Ovary (tissue), 9 donors: ENCODE results near the gene ADGRA3. TPM values are rescaled to one million over a fixed set of nuclear protein-coding genes. Genes with fewer than 3 reads are reported as not detected.
"Not testable (repeated sequence)": the region's sequence is repeated elsewhere in the genome, so short reads cannot be mapped to it uniquely, and the experiment has no call there.

Source experiments
- DNase-seq, 5 donors: peaks; one replicate each; pipeline ENCODE4 v3.0.0-alpha.2; 2019 to 2020
- H3K27ac ChIP-seq, 2 donors: fragments of 200-600 bp; one replicate each; pipeline versions ENCODE4 v1.5.1 to v1.8.0; 2019 to 2022
- H3K27me3 ChIP-seq: fragments of 200-600 bp; one replicate; pipeline ENCODE4 v1.8.0; 2022
- H3K36me3 ChIP-seq: fragments of 200-600 bp; sonication (generic); one replicate; pipeline ENCODE4 v1.5.1; 2019
- H3K4me1 ChIP-seq: one replicate; pipeline ENCODE4 v1.8.1; 2013; ENCODE audit warnings: mild to moderate bottlenecking, moderate library complexity; ENCODE audit not compliant: insufficient read depth
- H3K4me3 ChIP-seq: fragments of 200-600 bp; sonication (generic); one replicate; pipeline ENCODE4 v1.5.1; 2017
- H3K9me3 ChIP-seq, 2 donors: fragments of 200-600 bp in 1 of 2; sonication (generic) in 1 of 2; one replicate each; pipeline versions ENCODE4 v1.5.1 to v1.8.1; 2013 to 2019; ENCODE audit warnings: mild to moderate bottlenecking in 1 of 2, moderate library complexity in 1 of 2
- CTCF ChIP-seq, 3 donors: fragments of 450-650 bp in 2 of 3; fragments of 200-600 bp in 1 of 3; IDR thresholded peaks; one replicate each; pipeline versions ENCODE4 v1.5.1 to v1.8.0; 2016 to 2022; ENCODE audit warnings: antibody characterized with exemption in 3 of 3, mild to moderate bottlenecking in 1 of 3
- EP300 ChIP-seq: sonication (generic); formaldehyde crosslinking; IDR thresholded peaks from one replicate; pipeline ENCODE4 v1.6.1; 2017; ENCODE audit warnings: antibody characterized with exemption
- POLR2A ChIP-seq: fragments of 450-650 bp; IDR thresholded peaks from one replicate; pipeline ENCODE4 v1.6.1; 2017; ENCODE audit warnings: antibody characterized with exemption, mild to moderate bottlenecking, moderate library complexity
- WGBS, 3 donors: extraction: QIAGEN DNeasy Blood & Tissue Kit in 1 of 3; methylation state at CpG; one replicate each; pipeline versions ENCODE4 v1.1.5 to v1.1.7; 2013 to 2017; 5-methylcytosine and 5-hydroxymethylcytosine counted together
- intact Hi-C, 4 donors: fragments of 100-400 bp; cut with DNase I; formaldehyde crosslinking; loops; one replicate each; pipeline versions ENCODE4 v1.11.0 to v1.15.1; 2022 to 2023
- polyA plus RNA-seq, 2 donors: library from polyadenylated mRNA; stranded (reverse); fragments of 200-250 nt in 1 of 2; fragments of 350-450 nt in 1 of 2; fragmentation: Illumina TruSeq in 1 of 2; extraction: RNeasy Lipid Tissue Mini Kit (QIAGEN cat#74804) in 1 of 2; gene quantifications; one replicate each; pipeline ENCODE4 v1.2.3, GENCODE V29; 2013 to 2014
- total RNA-seq, 7 donors: library from RNA; depleted of rRNA in 2 of 7; stranded (reverse); fragments of >200 nt in 2 of 7; fragmentation: NEBNext Ultra II Directional in 3 of 7; extraction: Animal tissue kit (Norgen Biotek cat#: 25700) in 3 of 7; gene quantifications; one replicate each; pipeline versions ENCODE4 v1.1.0 to v1.2.4, GENCODE V29; 2016 to 2023
- donor health status: DM: no; HTN: no; CAD: no; lungs with moderate emphysema.
- donor health status: DM: no; HTN: no; CAD: no.
- donor health status: Bipolar disorder and iron deficiency.
- donor health status: DM: yes; HTN: yes; CAD: no.
- donor health status: DM: no; HTN: no; CAD: no.
- donor health status: DM: yes; HTN: yes; CAD: no.

Gene ADGRA3
- total and polyA plus RNA-seq, 9 donors = 13.1 to 58.1 (median 24.3) TPM

- TF ChIP-seq POLR2A (no peak), EP300 (no peak), CTCF (IDR thresholded peaks at IDR 0.05) (no peak)
- H3K27ac ChIP-seq = no peak overlapping the region
- no peaks in the 10 kb centered on the region for H3K9me3 ChIP-seq
- H3K36me3 ChIP-seq = no peaks in the 10 kb centered on the region
- intact Hi-C loops = loop anchor here in 1 of 4 donors (5.0 kb wide), 1 partner anchor 593 kb away; no protein-coding TSS in a partner anchor
- no peaks in the 10 kb centered on the region for H3K27me3 ChIP-seq
- peaks cover 1% of the 10 kb centered on the region for H3K4me1 ChIP-seq
- H3K4me3 ChIP-seq = no peak overlapping the region
- no peak for DNase-seq
- 72 to 85% (median 75%) methylated on average over 7 of the region's 7 CpGs for WGBS, 3 donors
Measured at GRCh38 chr4:22385611-22386011, 130.3 kb downstream of the ADGRA3 start.

GRCh38 chr4:22384154-22384553, 131.7 kb downstream of the ADGRA3 start:
- H3K4me1 ChIP-seq = peaks cover 1% of the 10 kb centered on the region
- no peak for DNase-seq
- intact Hi-C loops = no loop called here
- H3K27ac ChIP-seq = no peak overlapping the region
- H3K4me3 ChIP-seq = no peak overlapping the region
- H3K27me3 ChIP-seq = no peaks in the 10 kb centered on the region
- no peak for TF ChIP-seq POLR2A
- no peak for TF ChIP-seq EP300
- TF ChIP-seq CTCF (IDR thresholded peaks at IDR 0.05) = no peak
- no peaks in the 10 kb centered on the region for H3K36me3 ChIP-seq
- no peaks in the 10 kb centered on the region for H3K9me3 ChIP-seq

- H3K4me1 ChIP-seq, intact Hi-C loops: not testable (repeated sequence)
Measured at GRCh38 chr4:22382216-22382615, 133.7 kb downstream of the ADGRA3 start.

GRCh38 chr4:22372986-22373385, 142.9 kb downstream of the ADGRA3 start:
- Histone ChIP-seq H3K4me3 (no peak overlapping the region), H3K4me1 (no peaks in the 10 kb centered on the region), H3K36me3 (no peaks in the 10 kb centered on the region), H3K27ac (no peak overlapping the region), H3K27me3 (no peaks in the 10 kb centered on the region), H3K9me3 (no peaks in the 10 kb centered on the region)
- WGBS, 3 donors = 77 to 88% (median 80%) methylated on average over 3 of the region's 3 CpGs
- intact Hi-C loops = no loop called here
- TF ChIP-seq CTCF (IDR thresholded peaks at IDR 0.05) (no peak), POLR2A (no peak), EP300 (no peak)
- DNase-seq = no peak

More at GRCh38 chr4:22382216-22382615, 133.7 kb downstream of the ADGRA3 start:
- H3K4me3 ChIP-seq, DNase-seq, H3K27ac ChIP-seq, H3K27me3 ChIP-seq, H3K36me3 ChIP-seq, H3K9me3 ChIP-seq: not testable (repeated sequence)
- 4 to 18% (median 7%) methylated on average over 3 of the region's 3 CpGs for WGBS, 3 donors

- no peaks in the 10 kb centered on the region for H3K9me3 ChIP-seq
- no peak overlapping the region for H3K4me3 ChIP-seq
- intact Hi-C loops = no loop called here
- no peaks in the 10 kb centered on the region for H3K4me1 ChIP-seq
- DNase-seq = no peak
- no peaks in the 10 kb centered on the region for H3K27me3 ChIP-seq
- no peak overlapping the region for H3K27ac ChIP-seq
- no peaks in the 10 kb centered on the region for H3K36me3 ChIP-seq
- TF ChIP-seq CTCF (IDR thresholded peaks at IDR 0.05) (no peak), EP300 (no peak)
- 83 to 91% (median 86%) methylated on average over 8 of the region's 8 CpGs for WGBS, 3 donors
Measured at GRCh38 chr4:22369901-22370562, 145.8 kb downstream of the ADGRA3 start.
